Fibroblast of skin of right biceps (primary cell): ENCODE measurements around the gene VEZT.
"Not testable (repeated sequence)": the region's sequence is repeated elsewhere in the genome, so short reads cannot be mapped to it uniquely, and the experiment has no call there.

Experiments used
- DNase-seq: peaks from one replicate; pipeline ENCODE4 v3.0.0-alpha.2; 2013

Gene VEZT

GRCh38 chr12:95217377-95218149 is at the start of gene VEZT, which contains the start of gene FGD6:
Gene VEZT, plus strand, starts transcription at chr12:95217807. Its CDS starts 44 bp downstream, at chr12:95217851.
Gene FGD6, minus strand, starts transcription at chr12:95217467. Its CDS starts 227 bp downstream, at chr12:95217240.
- DNase-seq: peak; percentile 99

- no peak for DNase-seq
Measured at GRCh38 chr12:95168746-95169145, 48.9 kb upstream of the VEZT start.

- DNase-seq: peak; percentile 75
Measured at GRCh38 chr12:95169368-95169767, 48.2 kb upstream of the VEZT start.

- peak; percentile 82 for DNase-seq
Measured at GRCh38 chr12:95173392-95174251, 44.0 kb upstream of the VEZT start.

GRCh38 chr12:95177201-95177768 is 40.3 kb upstream of the VEZT start:
- DNase-seq: no peak

- no peak for DNase-seq
Measured at GRCh38 chr12:95178136-95178535, 39.5 kb upstream of the VEZT start.

GRCh38 chr12:95179011-95179410 is 38.6 kb upstream of the VEZT start:
- DNase-seq: no peak

- no peak for DNase-seq
Measured at GRCh38 chr12:95181103-95181502, 36.5 kb upstream of the VEZT start.

GRCh38 chr12:95182868-95183415 is 34.7 kb upstream of the VEZT start:
- peak; percentile 90 for DNase-seq

GRCh38 chr12:95184121-95184520 is 33.5 kb upstream of the VEZT start:
- DNase-seq: no peak

- no peak for DNase-seq
Measured at GRCh38 chr12:95185072-95185471, 32.5 kb upstream of the VEZT start.

GRCh38 chr12:95185854-95186253 is 31.8 kb upstream of the VEZT start:
- DNase-seq: no peak

- DNase-seq: no peak
Measured at GRCh38 chr12:95187865-95188415, 29.7 kb upstream of the VEZT start.

- DNase-seq: no peak
Measured at GRCh38 chr12:95191060-95191696, 26.4 kb upstream of the VEZT start.

- no peak for DNase-seq
Measured at GRCh38 chr12:95192271-95192670, 25.3 kb upstream of the VEZT start.

- no peak for DNase-seq
Measured at GRCh38 chr12:95193139-95193538, 24.5 kb upstream of the VEZT start.

- no peak for DNase-seq
Measured at GRCh38 chr12:95195122-95195521, 22.5 kb upstream of the VEZT start.

- DNase-seq: not testable (repeated sequence)
Measured at GRCh38 chr12:95196875-95197569, 20.6 kb upstream of the VEZT start.

- DNase-seq: no peak
Measured at GRCh38 chr12:95197636-95198035, 20.0 kb upstream of the VEZT start.

GRCh38 chr12:95198914-95199313 is 18.7 kb upstream of the VEZT start:
- DNase-seq: no peak

GRCh38 chr12:95200128-95200894 is 17.3 kb upstream of the VEZT start:
- no peak for DNase-seq
